Activated CD4-positive, alpha-beta memory T cell treated with anti-CD3 and anti-CD28 coated beads, Interleukin-2, amount 10 ng/mL, durations not matched to agents 7 days and 5 days (primary cell): Measurements from ENCODE around the gene CLN6. TPM values are rescaled to one million over a fixed set of nuclear protein-coding genes. Genes with fewer than 3 reads are reported as not detected.

ENCODE experiments used
- total RNA-seq, 2 experiments: library from RNA; stranded (reverse); gene quantifications; one replicate each; pipeline ENCODE4 v1.2.3, GENCODE V29; 2021

CLN6 gene
- total RNA-seq, 2 experiments from 2014 or later = 40.0 to 41.3 TPM

Other genes with a start within 250 kb of the CLN6 start
- gene PIAS1, start 175.4 kb downstream of the CLN6 start, total RNA-seq = 10 to 100 TPM; 39.1 to 43.4 TPM
- 10 to 100 TPM; 12.9 to 13.1 TPM for gene CALML4, start 24.4 kb downstream of the CLN6 start, total RNA-seq
- 10 to 100 TPM; 46.9 to 48.8 TPM for gene FEM1B, start 48.0 kb upstream of the CLN6 start, total RNA-seq
- gene ITGA11, start 202.4 kb upstream of the CLN6 start, total RNA-seq = under 1 TPM; 0.20 to 0.73 TPM